MCF 10A (cell line): ENCODE results near the gene FAR1. TPM values are rescaled to one million over a fixed set of nuclear protein-coding genes. Genes with fewer than 3 reads are reported as not detected.

Experiments
- BruUV-seq: library from RNA; stranded (reverse); fragments of 400-500 nt; replicated peaks from 2 replicates; lab custom pipeline; 2021; lab: Mats Ljungman, UMichigan
- CTCF ChIA-PET: fragments of 300-600 bp; sonication (Branson Sonifier 250); formaldehyde crosslinking; extraction: SDS; loops from one replicate; lab custom pipeline; 2021; ENCODE audit warnings: antibody characterized with exemption, inconsistent platforms; lab: Yijun Ruan, JAX
- POLR2A ChIA-PET: fragments of 300-600, 350-650 bp; sonication (Branson Sonifier 250); formaldehyde crosslinking; extraction: SDS; loops from one replicate; lab custom pipeline; 2020; ENCODE audit warnings: antibody characterized with exemption, inconsistent platforms; lab: Yijun Ruan, JAX
- DNase-seq: peaks from one replicate; pipeline ENCODE4 v3.0.0-alpha.2; 2018; ENCODE audit not compliant: unreplicated experiment
- H3K27ac Mint-ChIP-seq: one replicate; pipeline ENCODE4 v1.8.0; 2022; ENCODE audit warnings: mild to moderate bottlenecking, low read depth, mixed read lengths; ENCODE audit not compliant: unreplicated experiment
- H3K27me3 Mint-ChIP-seq: one replicate; pipeline ENCODE4 v1.8.0; 2022; ENCODE audit warnings: mixed read lengths; ENCODE audit not compliant: insufficient read depth, unreplicated experiment
- H3K36me3 Mint-ChIP-seq: one replicate; pipeline ENCODE4 v1.8.0; 2022; ENCODE audit warnings: mild to moderate bottlenecking, moderate library complexity, mixed read lengths; ENCODE audit not compliant: insufficient read depth, unreplicated experiment
- H3K4me1 Mint-ChIP-seq: one replicate; pipeline ENCODE4 v1.8.0; 2022; ENCODE audit warnings: mixed read lengths; ENCODE audit not compliant: insufficient read depth, unreplicated experiment
- H3K4me3 Mint-ChIP-seq: one replicate; pipeline ENCODE4 v1.8.0; 2022; ENCODE audit warnings: mild to moderate bottlenecking, moderate library complexity, mixed read lengths; ENCODE audit not compliant: unreplicated experiment
- H3K9me3 Mint-ChIP-seq: one replicate; pipeline ENCODE4 v1.8.0; 2022; ENCODE audit warnings: mixed read lengths; ENCODE audit not compliant: unreplicated experiment
- CTCF ChIP-seq: fragments of 200-600 bp; IDR thresholded peaks from one replicate; pipeline ENCODE4 v1.8.0; 2022; ENCODE audit warnings: antibody characterized with exemption, mild to moderate bottlenecking; ENCODE audit not compliant: unreplicated experiment
- intact Hi-C: fragments of 100-400 bp; cut with micrococcal nuclease; formaldehyde crosslinking; loops from 2 replicates; pipeline ENCODE4 v1.14.1; 2022
- total RNA-seq: library from RNA; stranded (reverse); gene quantifications from 2 replicates; pipeline ENCODE4 v1.2.3, GENCODE V29; 2022

Gene FAR1
- total RNA-seq, 1 experiment from 2014 or later = 112 TPM

GRCh38 chr11:13762718-13763117 is 94.2 kb downstream of the FAR1 start:
- peaks cover 4% of the 10 kb centered on the region for H3K4me1 Mint-ChIP-seq
- ChIA-PET CTCF (interaction anchor here (6.6 kb wide), 1 partner anchor 10 kb away, joined by 46 read pairs; no protein-coding TSS in a partner anchor), POLR2A (no interaction called here)
- H3K4me3 Mint-ChIP-seq = no peak overlapping the region
- H3K36me3 Mint-ChIP-seq = no peaks in the 10 kb centered on the region
- no peaks in the 10 kb centered on the region for H3K27me3 Mint-ChIP-seq
- intact Hi-C loops = no loop called here
- no peaks in the 10 kb centered on the region for H3K9me3 Mint-ChIP-seq
- no peak for TF ChIP-seq CTCF
- no peak overlapping the region for H3K27ac Mint-ChIP-seq
- no TSS peak for BruUV-seq
- no peak for DNase-seq

GRCh38 chr11:13763341-13763740 is 94.9 kb downstream of the FAR1 start:
- Mint-ChIP-seq H3K36me3 (no peaks in the 10 kb centered on the region), H3K4me1 (peaks cover 4% of the 10 kb centered on the region), H3K9me3 (no peaks in the 10 kb centered on the region), H3K4me3 (no peak overlapping the region), H3K27ac (no peak overlapping the region), H3K27me3 (no peaks in the 10 kb centered on the region)
- ChIA-PET CTCF (interaction anchor here (1.0 to 6.6 kb wide), 2 partner anchors 9 to 384 kb away, joined by 3 to 46 read pairs; no protein-coding TSS in a partner anchor), POLR2A (no interaction called here)
- intact Hi-C loops = no loop called here
- DNase-seq = no peak
- no TSS peak for BruUV-seq
- TF ChIP-seq CTCF = no peak

GRCh38 chr11:13765886-13766285 is 97.4 kb downstream of the FAR1 start:
- CTCF ChIA-PET = interaction anchor here (0.6 kb wide), 1 partner anchor 535 kb away, joined by 3 read pairs; no protein-coding TSS in a partner anchor
- POLR2A ChIA-PET = no interaction called here
- H3K9me3 Mint-ChIP-seq = no peaks in the 10 kb centered on the region
- no peaks in the 10 kb centered on the region for H3K36me3 Mint-ChIP-seq
- no peak for DNase-seq
- TF ChIP-seq CTCF = no peak
- H3K4me1 Mint-ChIP-seq = no peaks in the 10 kb centered on the region
- H3K4me3 Mint-ChIP-seq = no peak overlapping the region
- intact Hi-C loops = no loop called here
- BruUV-seq = no TSS peak
- H3K27ac Mint-ChIP-seq = no peak overlapping the region
- peaks cover 6% of the 10 kb centered on the region for H3K27me3 Mint-ChIP-seq

GRCh38 chr11:13767471-13767870 is 99.0 kb downstream of the FAR1 start:
- TF ChIP-seq CTCF = no peak
- BruUV-seq = no TSS peak
- intact Hi-C loops = no loop called here
- H3K27me3 Mint-ChIP-seq = peaks cover 14% of the 10 kb centered on the region
- DNase-seq = no peak
- ChIA-PET CTCF (interaction anchor here (1.0 to 1.4 kb wide), 2 partner anchors 189 to 482 kb away, joined by 3 read pairs; no protein-coding TSS in a partner anchor), POLR2A (no interaction called here)
- no peaks in the 10 kb centered on the region for H3K36me3 Mint-ChIP-seq
- H3K4me3 Mint-ChIP-seq = no peak overlapping the region
- no peaks in the 10 kb centered on the region for H3K4me1 Mint-ChIP-seq
- no peaks in the 10 kb centered on the region for H3K9me3 Mint-ChIP-seq
- H3K27ac Mint-ChIP-seq = no peak overlapping the region
